Right lobe of liver (tissue), 4 donors: Measurements from ENCODE around the gene DIS3L2.
"Not testable (repeated sequence)": the region's sequence is repeated elsewhere in the genome, so short reads cannot be mapped to it uniquely, and the experiment has no call there.

Source experiments
- POLR2A ChIP-seq: fragments of 450-650 bp; IDR thresholded peaks from one replicate; pipeline ENCODE4 v1.6.1; 2017; ENCODE audit warnings: antibody characterized with exemption, mild to moderate bottlenecking
- TF ChIP-seq, protein P1 (sequence below), 4 donors: fragments of 200-600 bp in 3 of 4; fragments of 450-650 bp in 1 of 4; IDR thresholded peaks; one replicate each; pipeline versions ENCODE4 v1.5.1 to v1.8.0; 2016 to 2022; ENCODE audit warnings: antibody characterized with exemption in 4 of 4, mild to moderate bottlenecking in 2 of 4
- donor health status: DM: no; HTN: no; CAD: no.
- donor health status: DM: no; HTN: no; CAD: no.
- donor health status: DM: no; HTN: yes; CAD: no.

DNA sequence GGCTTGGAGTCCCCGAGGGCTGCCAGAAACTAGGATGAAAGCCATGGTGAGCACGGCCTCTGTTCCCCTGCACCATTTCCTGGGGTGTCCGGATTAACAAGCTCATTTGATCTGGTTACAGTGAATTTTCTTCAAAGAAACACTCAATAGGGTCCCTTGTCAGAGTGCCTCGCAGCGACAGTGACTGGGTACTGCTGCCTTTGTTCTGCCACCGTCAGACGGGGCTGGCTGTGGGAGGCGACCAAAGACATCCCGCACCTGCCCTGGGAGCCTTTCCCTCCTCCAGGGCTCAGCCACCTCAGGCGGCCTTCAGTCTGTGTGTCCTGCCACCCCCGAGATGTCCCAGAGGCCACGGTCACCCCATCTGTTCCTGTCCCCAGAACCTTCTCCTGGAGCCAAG lies 408.5 kb downstream of the DIS3L2 start:
- TF ChIP-seq POLR2A: not testable (repeated sequence)
- TF ChIP-seq, protein P1, sequence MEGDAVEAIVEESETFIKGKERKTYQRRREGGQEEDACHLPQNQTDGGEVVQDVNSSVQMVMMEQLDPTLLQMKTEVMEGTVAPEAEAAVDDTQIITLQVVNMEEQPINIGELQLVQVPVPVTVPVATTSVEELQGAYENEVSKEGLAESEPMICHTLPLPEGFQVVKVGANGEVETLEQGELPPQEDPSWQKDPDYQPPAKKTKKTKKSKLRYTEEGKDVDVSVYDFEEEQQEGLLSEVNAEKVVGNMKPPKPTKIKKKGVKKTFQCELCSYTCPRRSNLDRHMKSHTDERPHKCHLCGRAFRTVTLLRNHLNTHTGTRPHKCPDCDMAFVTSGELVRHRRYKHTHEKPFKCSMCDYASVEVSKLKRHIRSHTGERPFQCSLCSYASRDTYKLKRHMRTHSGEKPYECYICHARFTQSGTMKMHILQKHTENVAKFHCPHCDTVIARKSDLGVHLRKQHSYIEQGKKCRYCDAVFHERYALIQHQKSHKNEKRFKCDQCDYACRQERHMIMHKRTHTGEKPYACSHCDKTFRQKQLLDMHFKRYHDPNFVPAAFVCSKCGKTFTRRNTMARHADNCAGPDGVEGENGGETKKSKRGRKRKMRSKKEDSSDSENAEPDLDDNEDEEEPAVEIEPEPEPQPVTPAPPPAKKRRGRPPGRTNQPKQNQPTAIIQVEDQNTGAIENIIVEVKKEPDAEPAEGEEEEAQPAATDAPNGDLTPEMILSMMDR (IDR thresholded peaks at IDR 0.05): not testable (repeated sequence)
